NCI-H2227 treated with DMSO at 0.1 percent for 48 hours (cell line): ENCODE measurements around the gene FXN.
"Not testable (repeated sequence)": the region's sequence is repeated elsewhere in the genome, so short reads cannot be mapped to it uniquely, and the experiment has no call there.

Experiments used
- DNase-seq: peaks from one replicate; lab custom pipeline; 2025; lab: John Stamatoyannopoulos, UW

Gene FXN

DNA sequence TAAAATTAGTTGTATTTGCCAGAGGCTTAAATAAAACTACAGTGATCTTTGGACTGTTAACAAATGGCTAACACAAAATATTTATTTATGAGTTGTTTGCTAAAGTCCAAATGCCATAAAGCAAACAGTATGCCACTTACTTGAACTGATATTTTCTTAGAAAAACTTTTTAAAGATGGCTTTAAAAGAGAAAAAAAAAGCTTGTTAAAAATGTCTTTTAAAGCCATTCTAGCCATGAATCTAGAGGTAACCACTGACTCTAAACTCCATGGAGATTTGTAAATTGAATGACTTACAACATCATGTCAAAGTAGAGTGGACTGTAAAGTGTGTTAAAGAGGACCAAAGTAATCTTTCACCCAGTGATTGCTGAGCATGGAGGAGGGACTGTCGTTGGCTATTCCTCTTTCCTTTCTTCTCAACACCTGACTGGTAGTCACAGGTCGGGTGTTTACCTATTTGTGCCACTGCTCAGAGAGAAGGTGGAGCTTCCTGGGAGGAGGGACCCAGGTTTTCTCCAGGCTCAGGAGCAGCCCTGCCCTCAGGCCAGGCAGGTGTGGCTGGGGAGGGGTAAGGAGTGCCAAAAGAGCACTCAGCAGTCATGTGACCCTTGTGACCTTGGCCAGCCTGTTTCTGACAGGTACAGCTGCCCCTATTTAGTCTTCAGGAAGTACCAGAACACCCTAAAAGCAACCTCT is 69.4 kb downstream of the FXN start:
- DNase-seq, result no peak

DNA sequence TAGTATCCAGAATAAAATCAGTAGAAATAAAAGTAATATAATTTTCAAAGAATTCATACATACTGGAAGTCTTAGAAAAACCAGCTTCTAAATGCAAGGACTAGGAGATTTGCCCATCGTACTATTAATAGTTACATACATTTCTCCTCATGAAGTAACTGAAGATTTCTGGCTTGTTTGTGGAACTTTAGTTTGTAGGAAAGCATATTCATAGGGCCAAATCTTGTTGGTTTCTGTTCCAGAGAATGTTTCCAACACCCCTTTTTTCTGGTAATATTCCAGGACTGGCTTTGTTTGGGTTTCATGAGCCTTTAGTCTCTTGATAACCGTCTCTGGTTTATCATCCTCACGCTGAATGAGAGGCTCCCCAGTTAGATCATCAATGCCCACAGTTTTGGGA is 72.2 kb downstream of the FXN start:
- DNase-seq, result no peak

DNA sequence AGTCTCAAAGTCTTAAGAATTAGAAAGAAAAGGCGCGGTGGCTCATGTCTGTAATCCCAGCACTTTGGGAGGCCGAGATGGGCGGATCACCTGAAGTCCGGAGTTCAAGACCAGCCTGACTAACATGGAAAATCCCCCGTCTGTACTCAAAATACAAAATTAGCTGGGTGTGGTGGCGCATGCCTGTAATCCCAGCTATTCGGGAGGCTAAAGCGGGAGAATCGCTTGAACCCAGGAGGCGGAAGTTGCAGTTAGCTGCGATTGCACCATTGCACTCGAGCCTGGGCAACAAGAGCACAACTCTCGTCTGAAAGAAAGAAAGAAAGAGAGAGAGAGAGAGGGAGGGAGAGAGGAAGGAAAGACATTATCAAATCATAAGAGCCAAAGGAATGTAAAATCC is 73.2 kb downstream of the FXN start:
- not testable (repeated sequence) for DNase-seq

DNA sequence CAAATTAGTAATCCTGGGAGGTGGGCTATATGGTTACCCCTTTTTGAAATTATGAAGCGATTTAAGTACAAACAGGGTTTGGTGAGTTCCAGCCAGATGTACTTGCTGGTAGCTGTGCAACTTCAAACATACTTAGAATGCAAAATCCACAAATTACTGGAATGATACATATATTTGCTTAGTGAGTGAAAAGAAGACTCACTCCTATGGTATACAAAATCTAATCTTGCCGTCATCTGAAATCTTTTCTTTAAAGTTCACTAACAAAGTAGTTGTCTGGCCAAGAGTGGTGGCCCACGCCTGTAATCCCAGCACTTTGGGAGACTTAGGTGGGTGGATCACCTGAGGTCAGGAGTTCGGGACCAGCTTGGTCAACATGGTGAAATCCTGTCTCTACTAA is 73.6 kb downstream of the FXN start:
- DNase-seq, result no peak

DNA sequence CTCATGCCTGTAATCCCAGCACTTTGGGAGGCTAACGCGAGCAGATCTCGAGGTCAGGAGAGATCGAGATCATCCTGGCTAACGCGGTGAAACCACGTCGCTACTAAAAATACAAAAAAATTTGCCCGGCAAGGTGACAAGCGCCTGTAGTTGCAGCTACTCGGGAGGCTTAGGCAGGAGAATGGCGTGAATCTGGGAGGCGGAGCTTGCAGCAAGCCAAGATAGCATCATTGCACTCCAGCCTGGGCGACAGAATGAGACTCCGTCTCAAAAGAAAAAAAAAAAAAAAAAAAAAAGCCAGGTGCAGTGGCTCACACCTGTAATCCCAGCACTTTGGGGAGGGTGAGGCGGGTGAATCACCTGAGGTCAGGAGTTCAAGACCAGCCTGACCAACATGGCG is 77.1 kb downstream of the FXN start:
- not testable (repeated sequence) for DNase-seq

DNA sequence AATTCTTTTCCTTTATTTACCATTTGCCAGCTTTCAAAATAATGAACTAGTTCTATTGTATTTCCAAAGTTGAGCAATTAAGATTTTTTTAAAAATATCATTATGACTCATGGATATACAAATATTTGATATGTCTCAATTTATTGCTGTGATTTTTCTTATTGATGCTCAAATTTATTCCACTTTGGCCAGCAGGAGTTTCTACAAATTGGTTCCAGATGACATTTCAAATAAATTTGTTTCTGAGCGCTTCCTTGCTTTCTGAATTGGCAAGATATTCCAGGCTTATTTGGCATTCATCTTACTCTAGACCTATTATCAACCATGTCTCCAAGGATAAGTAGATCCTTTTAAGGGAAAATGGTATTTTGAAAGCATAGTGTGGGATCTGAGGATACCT is 80.1 kb downstream of the FXN start:
- DNase-seq, result no peak

DNA sequence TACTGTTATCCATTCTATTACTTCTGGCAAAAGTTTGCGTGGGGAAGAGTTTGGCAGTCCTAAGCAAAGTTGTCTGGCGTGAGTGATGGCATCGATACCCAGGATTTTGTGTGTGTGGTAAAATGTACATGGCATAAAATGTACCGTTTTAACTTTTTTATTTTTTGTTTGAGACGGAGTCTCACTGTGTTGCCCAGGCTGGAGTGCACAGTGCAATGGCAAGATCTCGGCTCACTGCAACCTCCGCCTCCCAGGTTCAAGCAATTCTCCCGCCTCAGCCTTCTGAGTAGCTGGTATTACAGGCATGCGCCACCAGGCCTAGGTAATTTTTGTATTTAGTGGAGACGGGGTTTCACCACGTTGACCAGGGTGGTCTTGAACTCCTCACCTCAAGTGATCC is 83.1 kb downstream of the FXN start:
- DNase-seq, result no peak

DNA sequence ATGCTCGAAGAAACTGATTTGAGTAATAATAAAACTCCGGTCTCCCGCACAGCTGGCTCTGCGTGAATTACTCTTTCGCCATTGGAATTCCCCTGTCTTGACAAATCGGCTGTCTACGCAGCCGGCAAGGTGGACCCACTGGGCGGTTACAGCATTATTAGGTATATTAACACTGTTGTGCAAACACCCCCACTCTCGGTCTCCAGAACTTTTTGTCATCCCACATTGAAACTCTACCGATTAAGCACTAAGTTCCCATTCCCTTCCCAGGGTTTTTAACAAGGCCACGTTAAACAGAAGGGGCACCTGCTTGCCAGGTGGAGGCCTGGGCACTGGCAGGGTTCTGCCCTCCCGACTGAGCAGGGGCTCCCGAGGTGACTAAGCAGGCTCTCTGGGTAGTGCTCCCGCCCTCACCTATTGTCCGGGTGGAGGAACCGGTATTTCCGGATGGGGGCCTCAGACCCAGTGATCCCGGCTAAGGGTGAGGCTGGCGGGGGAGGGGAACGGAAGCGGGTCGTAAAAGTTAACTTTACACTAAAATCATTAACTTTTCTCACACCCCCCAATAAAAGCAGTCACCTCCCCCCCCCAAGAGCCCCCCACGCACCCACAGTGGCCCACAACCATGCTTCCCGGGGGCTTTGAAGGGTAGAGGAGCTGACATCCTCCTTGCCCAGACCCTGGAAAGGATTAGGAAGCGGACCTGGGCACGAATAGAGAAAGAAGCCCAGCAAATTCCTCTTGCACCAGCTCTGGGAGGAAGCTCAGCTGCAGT is 85.0 kb downstream of the FXN start:
- no peak for DNase-seq

DNA sequence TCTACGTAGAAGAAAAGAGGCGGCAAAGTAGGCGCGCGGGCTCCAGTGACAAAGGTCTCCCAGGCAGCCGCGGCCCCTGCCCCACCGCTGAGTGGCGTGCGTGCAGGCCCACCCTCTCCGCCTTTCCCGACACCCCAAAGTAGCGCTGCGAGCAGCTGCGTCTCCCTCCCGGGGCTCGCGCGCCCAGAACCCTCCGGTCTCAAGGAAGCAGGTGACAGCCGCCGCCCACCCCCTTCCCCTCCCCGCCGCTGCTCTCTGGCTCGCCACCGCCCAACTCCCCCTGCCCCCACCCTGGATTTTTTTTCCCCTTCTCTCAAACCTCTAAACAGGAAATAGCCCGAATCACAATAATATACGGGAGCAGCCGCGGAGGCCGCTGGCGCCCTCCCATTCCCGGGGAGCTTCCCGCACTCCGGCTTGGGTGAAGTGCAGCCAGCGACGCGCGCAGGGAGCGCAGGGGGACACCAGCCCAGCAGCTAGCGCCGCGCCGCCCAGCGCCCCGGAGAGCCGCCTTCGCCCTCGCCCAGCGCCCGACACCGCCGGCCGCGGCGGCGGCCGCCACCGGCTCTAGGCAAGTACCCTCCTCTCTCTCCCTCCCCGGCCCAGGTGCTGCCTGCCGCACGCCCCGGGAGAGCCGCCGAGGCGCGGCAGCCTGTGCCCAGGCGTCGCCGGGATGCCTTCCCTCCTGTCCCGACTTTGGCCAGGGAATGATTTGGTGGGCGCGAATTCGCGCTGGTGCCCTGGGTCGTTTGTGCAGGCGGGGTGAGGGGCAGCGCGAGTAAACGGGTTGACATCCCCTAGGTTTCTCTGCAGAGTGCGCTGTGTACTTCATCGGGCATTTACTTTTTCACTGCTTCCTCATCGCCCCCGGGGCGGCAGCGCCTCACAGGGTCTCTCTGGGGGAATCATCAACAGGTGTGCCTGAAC is 85.9 kb downstream of the FXN start:
- no peak for DNase-seq

DNA sequence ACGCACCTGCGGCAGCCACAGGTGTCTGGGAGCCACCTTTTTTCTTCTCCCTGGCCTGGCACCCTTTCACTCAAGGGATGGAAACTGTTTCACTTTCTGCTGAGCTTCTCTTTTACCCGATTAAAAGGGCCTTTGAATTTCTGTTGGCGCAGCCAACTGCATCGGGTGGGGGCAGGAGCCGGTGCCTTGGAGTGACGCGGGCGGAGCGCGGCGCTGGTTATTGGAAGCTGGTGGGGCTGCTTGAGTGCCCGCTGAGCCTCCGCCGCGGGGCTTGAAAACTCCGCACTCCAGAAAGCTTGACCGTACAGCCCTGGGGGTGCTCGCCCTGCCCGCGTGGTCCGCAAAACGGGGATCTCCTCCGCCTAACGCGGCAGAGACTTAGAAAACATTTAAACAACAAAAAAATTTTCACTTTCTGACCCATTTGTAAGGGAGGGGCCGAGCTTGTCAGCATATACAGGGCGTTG is 86.6 kb downstream of the FXN start:
- peak; percentile 14 for DNase-seq

DNA sequence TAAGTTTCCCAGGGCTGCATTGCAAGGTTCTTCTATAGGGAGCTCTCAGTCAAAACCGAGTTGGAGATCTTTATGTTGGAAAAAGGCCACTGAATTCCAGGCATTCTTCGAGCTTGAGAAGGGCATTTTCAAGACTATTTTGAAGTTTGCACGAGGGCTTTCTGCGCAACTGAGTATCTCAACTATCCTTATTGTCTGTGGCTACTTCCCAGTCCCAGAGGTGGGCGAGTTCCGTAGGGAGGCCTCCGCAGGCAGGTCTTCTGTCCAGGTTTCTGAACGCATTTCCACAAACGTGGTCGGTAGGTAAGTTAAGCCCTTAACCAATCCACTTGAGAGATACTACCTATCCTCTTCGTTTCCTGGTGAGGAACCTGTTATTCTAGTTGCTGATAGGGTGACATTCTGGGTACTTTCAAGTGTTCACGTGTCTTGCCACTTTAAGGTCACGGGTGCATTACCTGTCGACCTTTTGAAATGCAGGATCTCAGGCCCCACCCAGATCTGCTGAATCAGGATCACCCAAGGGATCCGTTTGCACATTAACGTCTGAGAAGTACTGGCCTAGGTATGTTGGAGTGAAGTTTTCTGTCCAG is 87.1 kb downstream of the FXN start:
- no peak for DNase-seq

DNA sequence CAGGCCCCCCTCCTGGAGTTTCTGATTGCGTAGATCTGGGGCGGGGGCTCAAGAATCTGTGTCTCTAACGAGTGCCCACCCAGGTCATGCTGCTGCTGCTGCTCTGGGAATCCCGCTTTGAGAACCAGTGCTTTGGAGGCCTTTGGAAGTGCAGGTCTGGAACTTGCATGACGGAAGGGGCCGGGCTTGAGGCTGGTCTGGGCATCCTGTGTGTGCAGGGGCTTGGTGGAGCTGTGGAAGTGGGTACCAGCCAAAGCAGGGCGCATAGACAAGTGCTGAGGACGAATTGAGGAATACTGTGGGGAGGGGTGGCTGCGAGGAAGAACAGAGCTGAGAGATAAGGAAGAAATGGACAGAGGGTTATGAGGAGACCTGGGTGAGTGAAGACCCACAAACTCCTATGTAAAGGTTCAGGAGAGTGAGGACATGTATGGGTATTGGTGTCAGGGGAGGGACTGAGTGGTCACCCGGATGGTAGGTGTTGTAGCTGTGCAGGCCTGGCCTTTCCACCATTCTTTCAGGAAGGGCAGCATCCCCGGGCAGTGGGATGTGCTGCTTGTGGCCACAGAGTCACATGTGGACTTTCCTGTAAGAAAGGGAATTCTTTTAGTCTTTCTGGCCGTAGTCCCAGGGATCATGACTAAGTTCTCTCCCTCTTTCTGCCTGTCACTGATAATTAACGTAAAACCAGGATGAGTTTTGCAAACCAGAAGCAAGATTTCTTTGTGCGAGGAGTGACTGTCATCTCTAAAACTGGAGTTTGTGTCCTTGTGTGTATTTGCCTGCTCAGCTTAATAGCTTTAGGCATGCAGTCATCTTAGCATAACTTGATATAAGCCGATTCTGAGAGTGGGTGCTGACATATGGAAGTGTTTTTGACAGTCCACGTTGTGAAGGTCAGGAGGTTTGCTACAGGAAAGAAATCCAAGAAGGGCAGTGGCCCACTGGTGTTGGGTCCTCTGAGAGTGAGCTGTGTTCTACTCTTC is 95.2 kb downstream of the FXN start:
- DNase-seq, result no peak

DNA sequence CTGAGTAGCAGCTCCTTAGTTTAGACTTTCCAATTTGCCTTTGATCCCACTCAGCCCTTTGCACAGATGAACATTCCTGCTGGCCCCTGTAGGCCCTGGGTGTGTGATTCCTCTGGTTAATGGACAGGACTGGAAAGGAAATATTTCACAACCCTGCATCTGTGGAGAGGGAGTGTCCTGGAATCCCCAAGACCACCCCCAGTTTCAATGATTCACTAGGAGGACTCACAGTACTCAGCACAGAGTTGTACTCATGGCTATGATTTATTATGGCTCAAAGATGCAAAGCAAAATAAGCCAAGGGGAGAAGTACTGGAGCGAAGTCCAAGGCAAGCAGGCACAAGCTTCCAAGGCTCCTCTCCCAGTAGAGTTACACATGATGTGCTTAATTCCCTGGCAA is 96.1 kb downstream of the FXN start:
- no peak for DNase-seq

DNA sequence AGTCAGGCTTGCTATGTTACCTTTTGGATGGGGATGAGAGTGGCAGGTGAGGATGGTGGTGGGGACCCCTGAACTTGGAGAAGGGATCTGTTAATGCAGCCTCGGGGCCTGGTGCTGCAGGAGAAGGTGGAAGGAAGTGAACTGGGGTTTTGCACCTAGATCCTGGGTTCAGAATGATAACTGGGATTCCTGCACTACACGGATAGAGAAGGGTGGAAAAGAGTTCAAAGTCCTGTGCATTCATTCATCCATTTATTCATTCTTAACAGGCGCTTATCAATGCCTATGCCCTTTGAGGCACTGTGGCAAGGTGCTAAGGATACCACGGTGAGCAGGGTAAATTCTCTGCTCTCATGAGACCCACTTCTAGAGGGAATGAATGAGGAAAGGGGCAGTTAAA is 96.8 kb downstream of the FXN start:
- DNase-seq, result no peak

DNA sequence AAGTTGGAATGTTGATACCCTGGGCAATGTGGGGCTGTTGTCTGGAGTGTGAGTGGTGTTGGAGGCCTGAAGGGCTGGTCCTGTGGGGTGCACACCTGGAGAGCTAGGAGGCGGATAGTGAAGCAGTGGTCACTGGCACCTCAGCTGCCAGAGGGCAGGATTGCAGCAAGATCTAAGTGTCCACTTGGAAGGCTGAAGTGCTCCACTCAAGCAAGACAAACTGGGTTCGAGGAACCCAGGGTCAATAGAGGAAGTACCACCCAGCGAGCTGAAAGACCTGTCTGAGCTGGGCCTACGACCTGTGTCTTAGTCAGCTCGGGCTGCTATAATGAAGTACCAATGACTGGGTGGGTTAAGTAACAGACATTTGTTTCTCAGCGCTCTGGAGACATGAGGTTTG is 98.9 kb downstream of the FXN start:
- DNase-seq, result no peak

DNA sequence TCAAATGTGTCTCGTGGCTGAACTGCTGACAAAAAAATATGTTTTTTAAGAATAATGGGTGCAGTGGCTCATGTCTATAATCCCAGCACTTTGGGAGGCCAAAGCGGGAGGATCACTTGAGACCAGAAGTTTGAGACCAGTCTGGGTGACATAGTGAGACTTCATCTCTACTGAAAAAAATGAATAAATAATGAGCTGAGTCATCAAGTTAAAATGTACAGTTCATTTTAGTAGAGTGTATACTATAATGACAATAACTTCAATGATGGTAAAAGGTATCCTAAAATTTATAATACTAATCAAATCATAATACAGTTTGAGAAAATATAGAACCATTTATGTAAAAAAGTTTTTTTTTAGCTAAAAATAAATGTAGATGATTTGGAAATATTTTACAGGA is 100.6 kb downstream of the FXN start:
- no peak for DNase-seq

DNA sequence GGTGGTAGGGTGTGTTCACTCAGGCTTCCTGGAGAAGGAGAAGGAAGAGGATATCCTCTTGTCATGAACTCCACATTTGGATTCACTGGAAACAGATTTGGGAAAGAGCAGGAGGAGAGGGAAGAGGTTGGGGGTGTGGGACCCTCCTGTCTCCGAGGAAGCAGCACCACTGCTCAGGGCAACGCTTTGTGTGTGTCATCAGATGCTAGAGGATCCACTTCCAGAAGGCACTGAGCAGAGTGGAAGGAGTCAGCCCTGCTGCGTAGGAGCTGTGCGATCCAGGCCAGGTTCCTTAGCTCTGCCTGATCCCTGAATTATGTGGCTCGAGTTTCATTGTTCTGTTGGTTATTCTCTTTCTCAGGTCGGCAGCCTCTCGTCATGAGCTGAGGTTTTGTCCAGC is 101.2 kb downstream of the FXN start:
- no peak for DNase-seq

DNA sequence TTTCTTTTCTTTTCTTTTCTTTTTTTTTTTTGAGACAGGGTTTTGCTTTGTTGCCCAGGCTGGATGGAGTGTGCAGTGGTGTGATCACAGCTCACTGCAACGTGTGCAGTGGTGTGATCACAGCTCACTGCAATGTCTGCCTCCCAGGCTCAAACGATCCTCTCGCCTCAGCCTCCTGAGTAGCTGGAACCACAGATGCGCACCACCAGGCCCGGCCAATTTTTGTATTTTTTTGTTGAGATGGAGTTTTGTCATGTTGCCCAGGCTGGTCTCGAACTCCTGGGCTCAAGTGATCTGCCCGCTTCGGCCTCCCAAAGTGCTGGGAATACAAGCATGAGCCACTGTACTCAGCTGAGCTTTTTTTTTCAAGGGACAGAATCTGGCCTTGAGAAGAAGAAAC is 101.8 kb downstream of the FXN start:
- DNase-seq, result no peak

DNA sequence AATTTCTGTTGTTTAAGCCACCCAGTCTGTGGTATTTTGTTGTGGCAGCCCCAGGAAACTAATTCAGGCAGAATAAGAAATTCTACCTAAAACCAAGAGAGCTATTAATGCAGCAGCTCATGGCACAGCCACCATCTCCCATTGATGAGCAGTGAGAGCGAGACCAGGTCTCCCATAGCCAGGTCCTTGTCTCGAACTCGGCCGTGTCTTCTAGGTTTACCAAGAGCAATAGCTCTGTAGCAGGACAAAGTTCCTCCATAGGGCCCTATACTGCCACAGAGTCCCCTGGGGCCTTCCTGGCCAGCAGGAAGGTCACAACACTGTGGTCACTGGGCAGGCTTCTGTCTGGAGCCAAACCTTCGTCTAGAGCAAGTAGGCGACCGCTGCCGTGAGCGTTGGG is 104.0 kb downstream of the FXN start:
- no peak for DNase-seq

DNA sequence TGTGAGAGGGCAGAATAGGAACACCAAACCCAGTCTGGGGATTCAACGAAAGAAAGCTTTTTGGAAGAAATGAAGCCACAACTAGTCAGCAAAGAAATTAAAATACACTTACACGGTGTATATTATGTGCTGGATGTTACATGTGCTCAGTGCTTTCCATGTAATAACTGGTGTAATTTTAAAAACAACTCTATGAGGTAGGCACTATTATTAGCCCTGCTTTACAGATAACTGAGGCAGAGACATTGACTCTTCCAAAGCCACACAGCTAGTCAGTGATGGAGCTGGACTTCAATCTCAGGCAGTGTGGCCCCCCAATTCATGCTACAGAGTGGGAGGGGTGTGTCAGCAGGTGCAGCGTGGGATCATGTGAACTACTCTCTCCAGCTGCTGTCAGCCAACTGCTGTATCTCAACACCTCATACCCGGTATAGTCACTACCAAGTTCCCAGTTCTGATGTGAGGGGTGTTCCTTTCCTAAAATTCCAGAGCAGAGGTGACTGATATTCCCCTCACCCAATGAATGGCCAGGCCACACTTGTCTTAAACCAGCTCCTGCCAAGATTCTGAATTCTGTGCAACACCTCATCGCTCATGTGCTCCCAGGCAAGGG is 104.7 kb downstream of the FXN start:
- no peak for DNase-seq

DNA sequence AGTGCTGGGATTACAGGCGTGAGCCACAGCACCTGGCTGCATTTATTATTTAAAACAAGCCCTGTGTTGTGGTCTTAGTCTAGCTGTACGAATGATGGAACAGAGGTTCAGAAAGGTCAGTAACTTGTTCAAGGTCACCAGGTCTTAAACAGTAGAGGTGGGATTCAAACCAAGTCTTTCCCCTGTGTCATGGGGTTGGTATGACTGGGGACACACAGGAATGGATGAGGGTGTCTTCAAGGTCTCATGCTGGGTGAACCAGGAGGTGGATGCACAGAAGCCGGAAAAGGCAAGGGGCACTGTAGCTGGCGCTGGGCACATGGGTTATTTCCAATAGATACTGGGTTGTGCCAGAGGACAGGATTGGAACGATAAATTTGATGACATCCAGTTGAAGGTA is 106.3 kb downstream of the FXN start:
- DNase-seq, result no peak
